Endodermal cell (in vitro differentiated cells): ENCODE results near the gene SRL. TPM values are rescaled to one million over a fixed set of nuclear protein-coding genes. Genes with fewer than 3 reads are reported as not detected.

Experiments used
- DNase-seq: peaks from one replicate; pipeline ENCODE4 v3.0.0-alpha.2; 2017
- H3K27ac ChIP-seq: 2 replicates; pipeline ENCODE4 v1.5.1; 2013; ENCODE audit warnings: mild to moderate bottlenecking, low read depth, low read length, moderate library complexity
- H3K27me3 ChIP-seq: 2 replicates; pipeline ENCODE4 v1.6.1; 2013; ENCODE audit warnings: mild to moderate bottlenecking, low read length, moderate library complexity; ENCODE audit not compliant: insufficient read depth, control insufficient read depth, poor library complexity, severe bottlenecking
- H3K36me3 ChIP-seq: 2 replicates; pipeline ENCODE4 v1.7.0; 2013; ENCODE audit warnings: mild to moderate bottlenecking, low read length, moderate library complexity; ENCODE audit not compliant: control insufficient read depth, insufficient read depth
- H3K4me1 ChIP-seq: one replicate; pipeline ENCODE4 v1.7.0; 2013; ENCODE audit warnings: low read length; ENCODE audit not compliant: control insufficient read depth, insufficient read depth
- H3K4me3 ChIP-seq: 2 replicates; pipeline ENCODE4 v1.5.1; 2013; ENCODE audit warnings: mild to moderate bottlenecking, low read length, moderate library complexity
- H3K9ac ChIP-seq: 2 replicates; pipeline ENCODE4 v1.6.1; 2013; ENCODE audit warnings: mild to moderate bottlenecking, low read length, moderate library complexity; ENCODE audit not compliant: poor library complexity, severe bottlenecking; ENCODE audit errors: extremely low read depth
- H3K9me3 ChIP-seq: 2 replicates; pipeline ENCODE4 v1.6.1; 2013; ENCODE audit warnings: mild to moderate bottlenecking, low read length, moderate library complexity; ENCODE audit not compliant: control insufficient read depth
- H3K27ac Mint-ChIP-seq: 2 replicates; pipeline ENCODE4 v1.8.0; 2020; ENCODE audit warnings: mixed read lengths
- H3K27me3 Mint-ChIP-seq: 2 replicates; pipeline ENCODE4 v1.8.0; 2021; ENCODE audit warnings: mild to moderate bottlenecking, mixed read lengths; ENCODE audit not compliant: insufficient read depth
- H3K36me3 Mint-ChIP-seq: 2 replicates; pipeline ENCODE4 v1.8.0; 2020; ENCODE audit warnings: low read depth, mixed read lengths
- H3K4me1 Mint-ChIP-seq: 2 replicates; pipeline ENCODE4 v1.8.0; 2020; ENCODE audit warnings: mixed read lengths
- H3K4me3 Mint-ChIP-seq: 2 replicates; pipeline ENCODE4 v1.8.0; 2020; ENCODE audit warnings: mild to moderate bottlenecking, moderate library complexity, mixed read lengths
- H3K9me3 Mint-ChIP-seq: 2 replicates; pipeline ENCODE4 v1.8.0; 2020; ENCODE audit warnings: mild to moderate bottlenecking, mixed read lengths
- CTCF ChIP-seq: fragments of 200-600 bp; sonication (generic); conservative IDR thresholded peaks from 2 replicates; pipeline ENCODE4 v1.5.0; 2021; ENCODE audit warnings: antibody characterized with exemption, mild to moderate bottlenecking
- WGBS, 2 experiments: methylation state at CpG; one replicate each; pipeline versions ENCODE4 v1.1.5 to v1.1.7; 2013; ENCODE audit warnings: missing lambda C conversion rate in 2 of 2, mixed read lengths in 1 of 2; ENCODE audit not compliant: insufficient coverage in 1 of 2, insufficient read length in 1 of 2; 5-methylcytosine and 5-hydroxymethylcytosine counted together
- total RNA-seq, 2 donors: library from RNA; stranded (reverse); fragmentation: NEBNext Ultra II Directional in 1 of 2; extraction: Animal tissue kit (Norgen Biotek cat#: 25700) in 1 of 2; gene quantifications; 2 replicates in 1 of 2; 3 replicates in 1 of 2; pipeline ENCODE4 v1.2.1, GENCODE V29; 2021

SRL gene
- total RNA-seq, 2 donors from 2014 or later: not detected

GRCh38 chr16:4193920-4194319 lies 48.0 kb downstream of the SRL start:
- H3K36me3 ChIP-seq: no peaks in the 10 kb centered on the region
- no peak overlapping the region for H3K4me3 Mint-ChIP-seq
- no peaks in the 10 kb centered on the region for H3K9me3 ChIP-seq
- TF ChIP-seq CTCF: no peak
- H3K4me1 ChIP-seq: no peaks in the 10 kb centered on the region
- DNase-seq: no peak
- H3K9ac ChIP-seq: no peak overlapping the region
- H3K36me3 Mint-ChIP-seq: no peaks in the 10 kb centered on the region
- H3K4me1 Mint-ChIP-seq: no peaks in the 10 kb centered on the region
- peaks cover 19% of the 10 kb centered on the region for H3K27me3 Mint-ChIP-seq
- no peak overlapping the region for H3K4me3 ChIP-seq
- H3K27ac ChIP-seq: no peak overlapping the region
- WGBS, 2 experiments: 91 to 100% methylated on average over 1 of the region's 1 CpG
- no peaks in the 10 kb centered on the region for H3K27me3 ChIP-seq
- H3K27ac Mint-ChIP-seq: no peak overlapping the region
- H3K9me3 Mint-ChIP-seq: no peaks in the 10 kb centered on the region

GRCh38 chr16:4192206-4192605 lies 49.7 kb downstream of the SRL start:
- no peaks in the 10 kb centered on the region for H3K27me3 ChIP-seq
- 90 to 100% methylated on average over 11 to 14 of the region's 14 CpGs for WGBS, 2 experiments
- H3K9me3 Mint-ChIP-seq: no peaks in the 10 kb centered on the region
- no peak overlapping the region for H3K27ac Mint-ChIP-seq
- no peaks in the 10 kb centered on the region for H3K9me3 ChIP-seq
- no peaks in the 10 kb centered on the region for H3K4me1 ChIP-seq
- H3K36me3 Mint-ChIP-seq: no peaks in the 10 kb centered on the region
- H3K36me3 ChIP-seq: no peaks in the 10 kb centered on the region
- peaks cover 32% of the 10 kb centered on the region for H3K27me3 Mint-ChIP-seq
- no peak overlapping the region for H3K4me3 ChIP-seq
- no peak overlapping the region for H3K27ac ChIP-seq
- H3K4me1 Mint-ChIP-seq: no peaks in the 10 kb centered on the region
- H3K4me3 Mint-ChIP-seq: no peak overlapping the region
- H3K9ac ChIP-seq: no peak overlapping the region
- no peak for DNase-seq
- no peak for TF ChIP-seq CTCF

GRCh38 chr16:4190712-4191333 lies 51.1 kb downstream of the SRL start:
- Mint-ChIP-seq H3K27me3 (peaks cover 36% of the 10 kb centered on the region), H3K4me1 (no peaks in the 10 kb centered on the region), H3K4me3 (no peak overlapping the region), H3K27ac (no peak overlapping the region), H3K9me3 (no peaks in the 10 kb centered on the region), H3K36me3 (no peaks in the 10 kb centered on the region)
- no peak overlapping the region for H3K9ac ChIP-seq
- H3K4me1 ChIP-seq: no peaks in the 10 kb centered on the region
- H3K36me3 ChIP-seq: no peaks in the 10 kb centered on the region
- WGBS, 2 experiments: 88 to 98% methylated on average over 6 to 13 of the region's 13 CpGs
- no peaks in the 10 kb centered on the region for H3K27me3 ChIP-seq
- DNase-seq: no peak
- TF ChIP-seq CTCF: no peak
- no peak overlapping the region for H3K27ac ChIP-seq
- no peak overlapping the region for H3K4me3 ChIP-seq
- H3K9me3 ChIP-seq: no peaks in the 10 kb centered on the region
